Naive thymus-derived CD8-positive, alpha-beta T cell (primary cell): Measurements from ENCODE around the gene DYNC1H1. TPM values are rescaled to one million over a fixed set of nuclear protein-coding genes. Genes with fewer than 3 reads are reported as not detected.

ENCODE experiments used
- ATAC-seq, 2 donors: fragments of 150-1000 bp; cut with Tn5 transposase in 1 of 2; sonication (Bioruptor Pico), chemical (Tn5 transposase) in 1 of 2; 1 replicate in 1 of 2; 2 replicates in 1 of 2; pipeline ENCODE4 v1.10.0; 2021; ENCODE audit warnings: mild to moderate bottlenecking in 2 of 2, moderate library complexity in 2 of 2
- POLR2A ChIA-PET: fragments of 350-600 bp; sonication (Branson Sonifier 250); formaldehyde crosslinking; loops from one replicate; lab custom pipeline; 2021; ENCODE audit warnings: antibody characterized with exemption; lab: Charles Lee
- DNase-seq, 10 donors: peaks; one replicate each; pipeline versions ENCODE4 v3.0.0 to v3.0.0-alpha.2; 2020 to 2022
- H3K27ac Mint-ChIP-seq, 10 donors: one replicate each; pipeline ENCODE4 v1.8.0; 2020 to 2022; ENCODE audit warnings: mild to moderate bottlenecking in 10 of 10, mixed read lengths in 10 of 10, moderate library complexity in 4 of 10, inconsistent platforms in 1 of 10
- H3K27me3 Mint-ChIP-seq, 5 donors: one replicate each; pipeline ENCODE4 v1.8.0; 2021 to 2022; ENCODE audit warnings: mixed read lengths in 5 of 5
- H3K36me3 Mint-ChIP-seq, 3 donors: one replicate each; pipeline ENCODE4 v1.8.0; 2020 to 2022; ENCODE audit warnings: mixed read lengths in 3 of 3, mild to moderate bottlenecking in 2 of 3, inconsistent platforms in 1 of 3
- H3K4me1 Mint-ChIP-seq, 4 donors: one replicate each; pipeline ENCODE4 v1.8.0; 2021 to 2022; ENCODE audit warnings: mixed read lengths in 4 of 4
- H3K4me3 Mint-ChIP-seq, 10 donors: one replicate each; pipeline ENCODE4 v1.8.0; 2020 to 2022; ENCODE audit warnings: mild to moderate bottlenecking in 10 of 10, mixed read lengths in 10 of 10, moderate library complexity in 6 of 10, inconsistent platforms in 1 of 10
- H3K9me3 Mint-ChIP-seq, 9 donors: one replicate each; pipeline ENCODE4 v1.8.0; 2020 to 2022; ENCODE audit warnings: mixed read lengths in 9 of 9, mild to moderate bottlenecking in 3 of 9, inconsistent platforms in 1 of 9, moderate library complexity in 1 of 9
- polyA plus RNA-seq, 3 donors: library from polyadenylated mRNA; unstranded; fragments of 300-500 nt; fragmentation: Illumina TruSeq; gene quantifications; one replicate each; pipeline ENCODE4 v1.2.3, GENCODE V29; 2021
- total RNA-seq, 8 experiments: library from RNA in 2 of 8; stranded (reverse) in 2 of 8; gene quantifications; one replicate each; pipeline ENCODE4 v1.2.3 and lab custom pipeline; 2021 to 2026

Gene DYNC1H1
- total and polyA plus RNA-seq, 5 experiments from 2014 or later, result 23.4 to 278 (median 42.0) TPM

DNA sequence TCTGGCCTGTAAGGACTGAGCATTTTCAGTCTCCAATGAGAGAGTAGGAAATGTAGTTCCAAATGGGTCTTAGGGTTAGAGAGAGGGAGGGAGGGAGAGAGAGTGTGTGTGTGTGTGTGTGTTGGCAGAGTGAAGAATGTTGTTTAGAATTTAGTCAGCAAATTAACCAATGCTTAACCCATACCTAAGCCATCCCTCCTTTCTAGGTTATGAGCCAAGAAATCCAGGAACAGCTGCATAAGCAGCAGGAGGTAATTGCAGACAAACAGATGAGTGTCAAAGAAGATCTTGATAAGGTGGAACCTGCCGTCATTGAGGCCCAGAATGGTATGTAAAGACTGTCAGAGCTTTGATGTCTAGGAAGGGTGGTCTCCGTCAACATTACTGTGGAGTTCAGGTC, 65.6 kb downstream of the DYNC1H1 start:
- peak overlapping the region in 5 of 10 donors; percentile 12 to 69 (median 44) for H3K27ac Mint-ChIP-seq
- H3K36me3 Mint-ChIP-seq, result peaks cover 11 to 93% (median 39%) of the 10 kb centered on the region in 3 donors
- no peak for ATAC-seq
- H3K27me3 Mint-ChIP-seq, result no peaks in the 10 kb centered on the region
- POLR2A ChIA-PET, result interaction anchor here (0.6 kb wide), 1 partner anchor 78 kb away, joined by 4 read pairs; no protein-coding TSS in a partner anchor
- no peaks in the 10 kb centered on the region for H3K4me1 Mint-ChIP-seq
- DNase-seq, result no peak
- no peaks in the 10 kb centered on the region for H3K9me3 Mint-ChIP-seq
- H3K4me3 Mint-ChIP-seq, result no peak overlapping the region

GRCh38 chr14:102033241-102033640, 68.9 kb downstream of the DYNC1H1 start:
- Mint-ChIP-seq H3K4me3 (no peak overlapping the region), H3K36me3 (peaks cover 11 to 93% (median 33%) of the 10 kb centered on the region in 3 donors), H3K27me3 (no peaks in the 10 kb centered on the region), H3K9me3 (no peaks in the 10 kb centered on the region), H3K27ac (peak overlapping the region in 3 of 10 donors; percentile 7 to 28 (median 22)), H3K4me1 (no peaks in the 10 kb centered on the region)
- no peak for DNase-seq
- ATAC-seq, result no peak
- POLR2A ChIA-PET, result no interaction called here

DNA sequence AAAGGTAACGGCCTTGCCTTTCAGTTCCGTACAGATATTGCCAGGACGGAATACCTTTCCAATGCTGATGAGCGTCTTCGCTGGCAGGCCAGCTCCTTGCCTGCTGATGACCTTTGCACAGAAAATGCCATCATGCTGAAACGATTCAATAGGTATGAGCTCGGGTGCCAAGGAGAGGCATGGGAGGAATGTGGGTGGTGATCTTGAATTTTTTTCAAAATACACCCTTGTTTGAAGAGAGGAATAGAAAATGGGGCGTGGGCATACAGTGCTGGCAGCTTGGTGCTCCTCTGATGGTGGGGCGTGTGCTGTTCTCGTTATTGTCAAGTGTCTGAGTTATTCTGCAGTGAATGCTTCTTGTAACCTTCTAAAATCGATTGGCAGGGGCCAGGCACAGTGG, 69.9 kb downstream of the DYNC1H1 start:
- H3K9me3 Mint-ChIP-seq, result no peaks in the 10 kb centered on the region
- no peak for ATAC-seq

DNA sequence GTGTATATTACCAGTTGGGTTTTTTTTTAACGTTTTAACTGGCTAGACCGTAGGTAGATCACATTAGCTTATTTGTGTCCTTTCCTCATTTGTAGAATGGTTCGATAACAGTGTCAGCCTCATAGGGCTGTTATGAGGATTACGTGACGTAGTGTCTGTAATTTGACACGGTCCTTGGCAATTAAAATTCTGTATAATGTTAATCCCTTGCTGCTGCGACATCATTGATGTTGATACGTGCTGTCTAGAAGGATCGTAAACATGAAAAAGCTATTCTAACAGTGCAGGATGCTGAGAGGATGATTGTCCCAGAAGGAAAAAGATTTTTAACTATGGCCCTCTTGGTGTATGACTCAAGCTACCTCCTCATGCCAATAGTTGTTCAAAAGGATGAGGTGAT, 71.5 kb downstream of the DYNC1H1 start:
- Mint-ChIP-seq H3K9me3 (no peaks in the 10 kb centered on the region), H3K4me3 (no peak overlapping the region), H3K27me3 (no peaks in the 10 kb centered on the region), H3K27ac (no peak overlapping the region), H3K36me3 (peaks cover 4 to 93% (median 31%) of the 10 kb centered on the region in 3 donors), H3K4me1 (no peaks in the 10 kb centered on the region)
- POLR2A ChIA-PET, result interaction anchor here (0.6 to 1.4 kb wide), 2 partner anchors 15 to 279 kb away, joined by 3 read pairs; no protein-coding TSS in a partner anchor
- DNase-seq (no peak), ATAC-seq (no peak)

More for the DNA sequence above, 69.9 kb downstream of the DYNC1H1 start:
- Mint-ChIP-seq H3K4me3 (no peak overlapping the region), H3K27ac (peak overlapping the region in 3 of 10 donors; percentile 25 to 48 (median 32)), H3K27me3 (no peaks in the 10 kb centered on the region), H3K4me1 (no peaks in the 10 kb centered on the region), H3K36me3 (peaks cover 10 to 93% (median 33%) of the 10 kb centered on the region in 3 donors)
- POLR2A ChIA-PET, result no interaction called here
- no peak for DNase-seq

GRCh38 chr14:102037686-102038085, 73.3 kb downstream of the DYNC1H1 start:
- no peaks in the 10 kb centered on the region for H3K27me3 Mint-ChIP-seq
- no peaks in the 10 kb centered on the region for H3K4me1 Mint-ChIP-seq
- POLR2A ChIA-PET, result interaction anchor here (0.7 kb wide), 1 partner anchor 91 kb away, joined by 4 read pairs; no protein-coding TSS in a partner anchor
- H3K9me3 Mint-ChIP-seq, result no peaks in the 10 kb centered on the region
- ATAC-seq (no peak), DNase-seq (no peak)
- peak overlapping the region in 1 of 10 donors; percentile 55 for H3K27ac Mint-ChIP-seq
- no peak overlapping the region for H3K4me3 Mint-ChIP-seq
- H3K36me3 Mint-ChIP-seq, result peaks cover 4 to 98% (median 28%) of the 10 kb centered on the region in 3 donors

DNA sequence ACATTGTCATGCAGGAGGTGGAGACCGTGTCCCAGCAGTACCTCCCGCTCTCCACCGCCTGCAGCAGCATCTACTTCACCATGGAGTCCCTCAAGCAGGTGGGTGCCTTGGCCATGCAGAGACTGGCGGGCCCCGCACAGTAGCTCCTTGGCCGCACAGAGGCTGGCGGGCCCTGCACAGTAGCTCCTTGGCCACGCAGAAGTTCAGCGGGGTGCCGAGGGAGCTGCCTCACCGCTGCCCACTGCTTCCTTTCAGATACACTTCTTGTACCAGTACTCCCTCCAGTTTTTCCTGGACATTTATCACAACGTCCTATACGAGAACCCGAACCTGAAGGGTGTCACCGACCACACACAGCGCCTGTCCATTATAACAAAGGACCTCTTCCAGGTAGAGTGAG, 74.8 kb downstream of the DYNC1H1 start:
- no peaks in the 10 kb centered on the region for H3K27me3 Mint-ChIP-seq
- peaks cover 3 to 98% (median 29%) of the 10 kb centered on the region in 3 donors for H3K36me3 Mint-ChIP-seq
- peak overlapping the region in 2 of 10 donors; percentile 41 to 59 for H3K27ac Mint-ChIP-seq
- H3K4me3 Mint-ChIP-seq, result no peak overlapping the region
- ATAC-seq (no peak), DNase-seq (no peak)
- POLR2A ChIA-PET, result no interaction called here
- no peaks in the 10 kb centered on the region for H3K4me1 Mint-ChIP-seq
- no peaks in the 10 kb centered on the region for H3K9me3 Mint-ChIP-seq

DNA sequence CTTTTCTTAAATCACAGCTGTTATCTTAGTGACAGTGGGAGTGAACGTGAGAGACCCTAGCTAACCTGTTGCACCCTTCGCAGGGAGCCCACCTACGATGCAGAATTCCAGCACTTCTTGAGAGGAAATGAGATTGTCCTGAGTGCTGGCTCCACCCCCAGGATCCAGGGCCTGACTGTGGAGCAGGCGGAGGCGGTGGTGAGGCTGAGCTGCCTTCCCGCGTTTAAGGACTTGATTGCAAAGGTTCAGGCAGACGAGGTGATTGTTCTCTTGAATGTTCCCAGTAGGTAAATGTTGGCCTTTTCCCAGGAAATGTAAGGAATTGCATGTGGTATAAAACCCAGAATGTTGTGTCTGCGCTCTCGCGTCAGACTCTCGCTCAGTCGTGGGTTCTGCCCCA, 75.8 kb downstream of the DYNC1H1 start:
- Mint-ChIP-seq H3K27me3 (no peaks in the 10 kb centered on the region), H3K4me3 (no peak overlapping the region), H3K27ac (no peak overlapping the region), H3K9me3 (no peaks in the 10 kb centered on the region), H3K4me1 (no peaks in the 10 kb centered on the region), H3K36me3 (peaks cover 0 to 97% (median 25%) of the 10 kb centered on the region in 3 donors)
- POLR2A ChIA-PET, result no interaction called here
- DNase-seq (no peak), ATAC-seq (no peak)

- peak overlapping the region in 1 of 10 donors; percentile 72 for H3K27ac Mint-ChIP-seq
- DNase-seq (no peak), ATAC-seq (no peak)
- no peak overlapping the region for H3K4me3 Mint-ChIP-seq
- no peaks in the 10 kb centered on the region for H3K9me3 Mint-ChIP-seq
- H3K4me1 Mint-ChIP-seq, result no peaks in the 10 kb centered on the region
- H3K36me3 Mint-ChIP-seq, result peaks cover 0 to 91% (median 17%) of the 10 kb centered on the region in 3 donors
- H3K27me3 Mint-ChIP-seq, result no peaks in the 10 kb centered on the region
- POLR2A ChIA-PET, result no interaction called here
Measured at GRCh38 chr14:102042699-102043098, 78.3 kb downstream of the DYNC1H1 start.

GRCh38 chr14:102043251-102044025, 79.1 kb downstream of the DYNC1H1 start:
- Mint-ChIP-seq H3K9me3 (no peaks in the 10 kb centered on the region), H3K4me1 (no peaks in the 10 kb centered on the region), H3K27ac (peak overlapping the region in 3 of 10 donors; percentile 13 to 73 (median 46)), H3K27me3 (no peaks in the 10 kb centered on the region), H3K4me3 (no peak overlapping the region), H3K36me3 (peaks cover 0 to 92% (median 17%) of the 10 kb centered on the region in 3 donors)
- ATAC-seq (no peak), DNase-seq (no peak)
- POLR2A ChIA-PET, result interaction anchor here (0.6 to 0.7 kb wide), 2 partner anchors 16 to 48 kb away, joined by 3 to 4 read pairs; no protein-coding TSS in a partner anchor

- H3K27ac Mint-ChIP-seq, result peak overlapping the region in 2 of 10 donors; percentile 7 to 15
- POLR2A ChIA-PET, result no interaction called here
Measured at GRCh38 chr14:102044566-102044965, 80.2 kb downstream of the DYNC1H1 start.

GRCh38 chr14:102046337-102047278, 82.2 kb downstream of the DYNC1H1 start:
- ATAC-seq (peak; percentile 47 to 56), DNase-seq (peak in 1 of 10 donors; percentile 21)
- no peaks in the 10 kb centered on the region for H3K27me3 Mint-ChIP-seq
- H3K9me3 Mint-ChIP-seq, result no peaks in the 10 kb centered on the region
- POLR2A ChIA-PET, result interaction anchor here (0.6 kb wide), 1 partner anchor 1522 kb away, joined by 3 read pairs; no protein-coding TSS in a partner anchor
- H3K4me1 Mint-ChIP-seq, result no peaks in the 10 kb centered on the region
- H3K4me3 Mint-ChIP-seq, result no peak overlapping the region
- peaks cover 5 to 89% (median 18%) of the 10 kb centered on the region in 3 donors for H3K36me3 Mint-ChIP-seq
- peak overlapping the region in 6 of 10 donors; percentile 8 to 80 (median 47) for H3K27ac Mint-ChIP-seq

More at GRCh38 chr14:102044566-102044965, 80.2 kb downstream of the DYNC1H1 start:
- no peak for DNase-seq
- Mint-ChIP-seq H3K4me3 (no peak overlapping the region), H3K4me1 (no peaks in the 10 kb centered on the region), H3K27me3 (no peaks in the 10 kb centered on the region), H3K36me3 (peaks cover 5 to 91% (median 15%) of the 10 kb centered on the region in 3 donors), H3K9me3 (no peaks in the 10 kb centered on the region)
- no peak for ATAC-seq

DNA sequence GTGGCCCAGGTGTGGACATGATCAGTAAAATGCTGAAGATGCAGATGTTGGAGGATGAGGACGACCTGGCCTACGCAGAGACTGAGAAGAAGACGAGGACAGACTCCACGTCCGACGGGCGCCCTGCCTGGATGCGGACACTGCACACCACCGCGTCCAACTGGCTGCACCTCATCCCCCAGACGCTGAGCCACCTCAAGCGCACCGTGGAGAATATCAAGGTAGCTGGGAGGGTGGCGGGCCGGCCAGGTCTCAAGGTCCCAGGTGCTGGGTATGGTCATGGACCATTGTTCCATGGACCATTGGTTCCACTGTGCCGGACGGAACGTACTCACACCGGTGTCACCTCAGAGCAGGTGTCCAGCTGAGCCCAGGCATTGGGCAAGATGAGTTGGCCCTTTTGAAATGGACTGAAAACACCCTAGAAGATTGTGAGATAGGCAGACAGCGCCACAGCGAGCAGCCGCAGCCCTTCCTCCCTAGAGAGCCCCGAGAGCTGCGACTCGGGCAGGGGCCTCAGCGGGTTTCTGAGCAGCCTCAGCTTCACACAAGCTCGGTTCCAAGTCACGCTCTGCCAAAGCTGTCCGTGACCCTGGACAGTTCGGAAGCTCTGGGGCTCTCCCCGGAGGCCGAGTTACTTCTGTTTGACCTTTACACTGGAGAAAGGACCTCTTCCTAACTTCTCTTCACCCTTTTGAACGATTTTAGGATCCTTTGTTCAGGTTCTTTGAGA, 83.6 kb downstream of the DYNC1H1 start:
- POLR2A ChIA-PET, result interaction anchor here (1.1 kb wide), 1 partner anchor 16 kb away, joined by 4 read pairs; no protein-coding TSS in a partner anchor
- ATAC-seq (no peak), DNase-seq (no peak)
- Mint-ChIP-seq H3K4me1 (no peaks in the 10 kb centered on the region), H3K27ac (peak overlapping the region in 2 of 10 donors; percentile 34 to 79), H3K27me3 (no peaks in the 10 kb centered on the region), H3K36me3 (peaks cover 5 to 88% (median 28%) of the 10 kb centered on the region in 3 donors), H3K4me3 (no peak overlapping the region), H3K9me3 (no peaks in the 10 kb centered on the region)
